HepG2 (cell line): ENCODE measurements around the gene ZSWIM5. TPM values are rescaled to one million over a fixed set of nuclear protein-coding genes. Genes with fewer than 3 reads are reported as not detected.
"Not testable (repeated sequence)": the region's sequence is repeated elsewhere in the genome, so short reads cannot be mapped to it uniquely, and the experiment has no call there.

Source experiments
- ATAC-seq: fragments of 200-7000 bp; cut with Tn5 transposase; 3 replicates; pipeline ENCODE4 v1.9.1; 2020; ENCODE audit warnings: mild to moderate bottlenecking, moderate library complexity
- BruUV-seq: library from RNA; stranded (reverse); fragments of 400-500 nt; replicated peaks from 2 replicates; lab custom pipeline; 2021; lab: Mats Ljungman, UMichigan
- CTCF ChIA-PET: fragments of 300-600 bp; formaldehyde crosslinking; extraction: SDS; loops from one replicate; lab custom pipeline; 2021; ENCODE audit warnings: low total read pairs, inconsistent platforms, low intra/inter-chr PET ratio; lab: Yijun Ruan, JAX
- POLR2A ChIA-PET: fragments of 350-600 bp; sonication (Branson Sonifier 250); formaldehyde crosslinking; loops from one replicate; lab custom pipeline; 2020; ENCODE audit warnings: antibody characterized with exemption, inconsistent platforms; lab: Yijun Ruan, JAX
- DNase-seq: peaks from one replicate; pipeline ENCODE4 v3.0.0-alpha.2; 2015; ENCODE audit warnings: low spot score
- FAIRE-seq: peaks from 3 replicates; lab custom pipeline; 2011; peaks lifted over from hg19 to GRCh38; lab: Jason Lieb, UNC
- H2AFZ ChIP-seq: one replicate; pipeline ENCODE4 v1.6.1; 2011; ENCODE audit warnings: low read length, inconsistent platforms
- H3K27ac ChIP-seq: fragments of 300-600 bp; 3 replicates; pipeline ENCODE4 v1.8.0; 2011; ENCODE audit warnings: mixed run types, mild to moderate bottlenecking, mixed read lengths, low read length, inconsistent platforms; ENCODE audit not compliant: insufficient read depth; ENCODE audit errors: extremely low read length
- H3K27me3 ChIP-seq, 2 experiments: fragments of 200-600 bp in 1 of 2; 2 replicates in 1 of 2; 3 replicates in 1 of 2; pipeline versions ENCODE4 v1.6.0 to v1.8.0; 2011; ENCODE audit warnings: low read length in 2 of 2, mild to moderate bottlenecking in 2 of 2, moderate library complexity in 2 of 2, inconsistent platforms in 1 of 2; ENCODE audit not compliant: insufficient read depth in 2 of 2, control insufficient read depth in 1 of 2
- H3K36me3 ChIP-seq, 2 experiments: fragments of 200-600 bp in 1 of 2; replicated peaks in 1 of 2; 2 replicates in 1 of 2; 3 replicates in 1 of 2; pipeline versions ENCODE4 v1.5.1 to v1.8.0; 2011; ENCODE audit warnings: low read length in 2 of 2, inconsistent platforms in 1 of 2; ENCODE audit not compliant: insufficient read depth in 2 of 2, control insufficient read depth in 1 of 2
- H3K4me1 ChIP-seq: 2 replicates; pipeline ENCODE4 v1.5.1; 2012; ENCODE audit warnings: low read length, inconsistent platforms; ENCODE audit not compliant: insufficient read depth
- H3K4me2 ChIP-seq: 2 replicates; pipeline ENCODE4 v1.6.0; 2011; ENCODE audit warnings: low read depth, low read length, inconsistent platforms
- H3K4me3 ChIP-seq, 3 experiments: fragments of 200-600 bp in 1 of 3; sonication (generic), shearing (Covaris generic) in 1 of 3; replicated peaks in 1 of 3; 2 replicates each; pipeline ENCODE4 v1.5.1; 2011 to 2016; ENCODE audit warnings: low read length in 3 of 3, inconsistent platforms in 2 of 3, low read depth in 2 of 3, mild to moderate bottlenecking in 2 of 3, control low read depth in 1 of 3, mixed read lengths in 1 of 3; ENCODE audit not compliant: insufficient read depth in 1 of 3
- H3K79me2 ChIP-seq: one replicate; pipeline ENCODE4 v1.6.1; 2011; ENCODE audit warnings: low read length, inconsistent platforms; ENCODE audit not compliant: insufficient read depth
- H3K9ac ChIP-seq: 2 replicates; pipeline ENCODE4 v1.6.0; 2011; ENCODE audit warnings: mild to moderate bottlenecking, low read depth, low read length, inconsistent platforms; ENCODE audit not compliant: insufficient read depth
- H3K9me3 ChIP-seq: 2 replicates; pipeline ENCODE4 v1.5.1; 2012; ENCODE audit warnings: mild to moderate bottlenecking, low read length
- H4K20me1 ChIP-seq: 2 replicates; pipeline ENCODE4 v1.6.0; 2011; ENCODE audit warnings: inconsistent platforms, mild to moderate bottlenecking, low read length, moderate library complexity; ENCODE audit not compliant: insufficient read depth
- AGO2 ChIP-seq: fragments of 200-400 bp; formaldehyde crosslinking; optimal IDR thresholded peaks from 2 replicates; pipeline ENCODE3; 2017; ENCODE audit warnings: mild to moderate bottlenecking, low read depth, low read length, moderate library complexity
- ASH2L ChIP-seq: fragments of 300-600, 200-600 bp; sonication (generic); IDR thresholded peaks from 2 replicates; pipeline ENCODE4 v1.7.0; 2017; ENCODE audit warnings: low read depth, mild to moderate bottlenecking, moderate library complexity, mixed read lengths, low read length; ENCODE audit not compliant: insufficient read length
- GZF1 ChIP-seq: sonication (generic); formaldehyde crosslinking; IDR thresholded peaks from 2 replicates; pipeline ENCODE4 v1.5.1; 2020; ENCODE audit warnings: mild to moderate bottlenecking, missing genetic modification reagents
- HMGXB3 ChIP-seq: sonication (generic); formaldehyde crosslinking; IDR thresholded peaks from 2 replicates; pipeline ENCODE4 v1.4.0; 2020; ENCODE audit warnings: missing genetic modification reagents, borderline replicate concordance
- NR3C1 ChIP-seq: sonication (generic); formaldehyde crosslinking; IDR thresholded peaks from 2 replicates; pipeline ENCODE4 v1.4.0; 2020; ENCODE audit warnings: missing genetic modification reagents
- POLR2AphosphoS5 ChIP-seq: IDR thresholded peaks from 2 replicates; pipeline ENCODE4 v1.6.1; 2012; ENCODE audit warnings: low read depth, low read length
- WGBS: methylation state at CpG from one replicate; pipeline ENCODE4 v1.1.6; 2017; ENCODE audit warnings: low lambda C conversion rate; 5-methylcytosine and 5-hydroxymethylcytosine counted together
- in situ Hi-C: cut with HindIII; loops from 2 replicates; pipeline ENCODE4 v1.10.0; 2017; ENCODE audit warnings: low pct_unique_long_range_greater_than_20kb; ENCODE audit not compliant: extremely low pct_ligation_motif_present
- intact Hi-C: fragments of 100-400 bp; cut with micrococcal nuclease; formaldehyde crosslinking; loops from one replicate; pipeline ENCODE4 v1.10.0; 2022; ENCODE audit not compliant: unreplicated experiment
- polyA plus RNA-seq, 8 experiments: library from polyadenylated mRNA; depleted of rRNA in 3 of 8; stranded (reverse) in 7 of 8; unstranded in 1 of 8; fragments of >200 nt; fragmentation: Illumina TruSeq in 4 of 8; extraction: Trizol in 4 of 8; gene quantifications; 2 replicates each; pipeline versions ENCODE4 v1.2.1 to v1.2.3, GENCODE V29; 2011 to 2016; ENCODE audit warnings: low read depth in 4 of 8, missing spikeins in 1 of 8, mixed read lengths in 1 of 8; ENCODE audit not compliant: insufficient read depth in 1 of 8
- total RNA-seq, 5 experiments: library from RNA; depleted of rRNA; stranded (reverse); fragments of >200 nt; fragmentation: Illumina TruSeq; extraction: Trizol; gene quantifications; 2 replicates each; pipeline ENCODE4 v1.2.3, GENCODE V29; 2016; ENCODE audit warnings: low read depth in 1 of 5

The ZSWIM5 gene
- total and polyA plus RNA-seq, 2 of the 13 experiments (the other 11 are each of a cell fraction or from before 2014, with no cell fraction given) = 11.0 to 20.6 TPM

DNA sequence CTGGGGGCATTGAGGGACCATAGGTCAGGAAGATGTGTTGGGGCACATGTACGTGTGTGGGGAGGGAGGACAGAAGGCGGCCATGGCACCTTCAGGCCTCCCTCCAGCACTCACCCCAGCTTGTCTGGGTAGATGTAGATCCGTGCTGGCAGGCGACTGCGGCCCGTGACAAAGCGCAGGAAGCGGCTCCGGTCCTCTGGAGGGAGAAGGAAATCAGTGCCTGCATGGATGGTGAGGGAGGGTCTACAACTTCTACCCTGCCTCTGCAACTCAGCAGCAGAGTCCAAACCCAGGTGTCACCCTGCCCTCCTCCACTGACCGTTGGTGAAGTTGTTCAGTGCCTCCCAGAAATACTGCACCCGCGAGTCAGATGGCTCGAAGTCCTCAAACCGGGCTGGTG lies 202.7 kb downstream of the ZSWIM5 start (continued):
- TF ChIP-seq HMGXB3 (CRISPR knock-in tag) (no peak), GZF1 (no peak), ASH2L (no peak), POLR2AphosphoS5 (no peak)

DNA sequence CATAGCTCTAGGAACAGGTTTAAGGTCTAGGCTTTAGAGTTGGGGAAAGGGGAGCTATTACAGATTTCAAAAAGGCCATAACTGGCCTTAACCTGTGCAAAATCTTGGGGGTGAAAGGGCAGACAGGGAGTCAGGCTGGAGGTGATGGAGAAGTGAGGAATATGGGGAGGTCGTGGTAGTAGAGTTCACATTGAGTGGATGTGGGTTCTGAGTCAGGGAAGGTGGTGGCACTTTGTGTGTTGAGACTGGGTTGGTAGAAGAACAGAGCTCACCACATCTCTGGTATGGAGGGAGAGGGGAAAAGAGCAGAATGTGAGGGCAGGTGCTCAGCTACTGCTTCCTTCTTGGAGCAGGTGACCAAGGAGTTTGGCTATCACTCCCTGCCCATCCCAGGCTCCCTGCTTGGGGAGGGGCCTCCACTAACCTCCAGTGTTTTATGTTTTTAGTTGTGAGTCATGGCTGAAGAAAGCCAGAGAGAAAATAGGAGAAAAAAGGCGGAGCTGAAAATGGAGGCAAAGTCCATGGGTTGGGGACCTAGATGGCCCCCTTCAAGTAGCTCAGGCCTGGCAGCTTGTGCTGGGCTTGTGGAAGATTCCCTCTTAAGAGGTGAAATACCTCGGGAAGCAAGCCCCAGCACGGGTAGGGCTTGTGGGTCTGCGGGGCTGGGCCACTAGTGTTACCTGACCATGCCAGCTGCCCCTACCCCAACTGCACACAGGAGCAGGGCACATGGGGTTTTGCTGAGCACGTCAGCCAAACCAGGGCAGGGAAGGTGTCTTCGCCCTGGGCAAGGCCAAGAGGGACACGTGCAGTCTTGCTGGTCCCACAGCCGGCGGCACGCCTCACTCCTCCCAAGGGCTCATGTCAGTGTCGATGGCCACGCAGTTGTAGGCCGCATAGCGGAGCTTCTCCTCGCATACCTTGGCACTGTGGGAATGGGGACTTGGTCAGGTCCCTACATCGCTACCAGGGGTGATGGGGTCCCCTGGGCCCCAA lies 203.5 kb downstream of the ZSWIM5 start:
- POLR2A ChIA-PET = interaction anchor here (1.8 kb wide), 1 partner anchor 9 kb away, joined by 7 read pairs; the partner anchor contains the start of genes HECTD3 and UROD
- BruUV-seq = no TSS peak
- WGBS = 94% methylated on average over 11 of the region's 17 CpGs

DNA sequence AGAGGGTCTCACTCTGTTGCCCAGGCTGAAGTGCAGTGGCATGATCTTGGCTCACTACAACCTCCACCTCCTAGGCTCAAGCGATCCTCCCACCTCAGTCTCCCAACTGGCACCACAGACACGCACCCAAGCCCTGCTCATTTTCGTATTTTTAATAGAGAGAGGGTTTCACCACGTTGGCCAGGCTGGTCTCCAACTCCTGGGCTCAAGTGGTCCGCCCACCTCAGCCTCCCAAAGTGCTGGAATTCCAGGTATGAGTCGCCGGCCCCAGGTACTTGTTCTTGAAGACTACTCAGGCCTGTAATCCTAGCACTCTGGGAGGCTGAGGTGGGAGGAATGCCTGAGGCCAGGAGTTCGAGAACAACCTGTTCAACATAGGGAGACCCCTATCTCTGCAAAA lies 204.8 kb downstream of the ZSWIM5 start:
- H3K9me3 ChIP-seq, H3K4me2 ChIP-seq, H3K27ac ChIP-seq, ATAC-seq, H3K4me1 ChIP-seq, H3K27me3 ChIP-seq, H3K4me3 ChIP-seq, CTCF ChIA-PET, intact Hi-C loops, H2AFZ ChIP-seq, H3K79me2 ChIP-seq, POLR2A ChIA-PET, FAIRE-seq, BruUV-seq, H4K20me1 ChIP-seq, DNase-seq, H3K9ac ChIP-seq: not testable (repeated sequence)
- 95% methylated on average over 7 of the region's 8 CpGs for WGBS
- in situ Hi-C loops = loop anchor here (25.0 kb wide), 1 partner anchor 164 kb away; the partner anchor contains the start of gene PTCH2
- H3K36me3 ChIP-seq = peaks cover 21 to 30% of the 10 kb centered on the region in 2 experiments

More for the DNA sequence above, 203.5 kb downstream of the ZSWIM5 start:
- intact Hi-C loops (no loop called here), in situ Hi-C loops (loop anchor here (25.0 kb wide), 1 partner anchor 166 kb away; the partner anchor contains the start of gene PTCH2)
- peaks cover 27 to 44% of the 10 kb centered on the region in 2 experiments for H3K36me3 ChIP-seq
- CTCF ChIA-PET = no interaction called here
- H4K20me1 ChIP-seq = no peaks in the 10 kb centered on the region
- H3K4me2 ChIP-seq = no peak overlapping the region
- H2AFZ ChIP-seq = no peak overlapping the region
- H3K4me3 ChIP-seq = no peak overlapping the region
- no peak for FAIRE-seq
- no peaks in the 10 kb centered on the region for H3K79me2 ChIP-seq
- no peak overlapping the region for H3K27ac ChIP-seq
- ATAC-seq = no peak
- no peaks in the 10 kb centered on the region for H3K4me1 ChIP-seq
- DNase-seq = no peak
- no peaks in the 10 kb centered on the region for H3K9me3 ChIP-seq
- H3K27me3 ChIP-seq = no peaks in the 10 kb centered on the region
- no peak overlapping the region for H3K9ac ChIP-seq
- peak; percentile 26 for TF ChIP-seq AGO2
- no peak for TF ChIP-seq NR3C1 (CRISPR knock-in tag)
